H9 (cell line): ENCODE measurements around the gene SCYGR6. TPM values are rescaled to one million over a fixed set of nuclear protein-coding genes. Genes with fewer than 3 reads are reported as not detected.

Experiments used
- DNase-seq: peaks from one replicate; pipeline ENCODE4 v3.0.0-alpha.2; 2017
- H2AFZ ChIP-seq: one replicate; pipeline ENCODE4 v1.6.1; 2013; ENCODE audit warnings: mild to moderate bottlenecking, low read length, control low read depth, moderate library complexity
- H2AK5ac ChIP-seq: 2 replicates; pipeline ENCODE4 v1.6.1; 2013; ENCODE audit warnings: low read length, control low read depth, mixed read lengths; ENCODE audit not compliant: insufficient read length
- H2BK120ac ChIP-seq: one replicate; pipeline ENCODE4 v1.6.1; 2013; ENCODE audit warnings: low read depth, mild to moderate bottlenecking, low read length, control low read depth, inconsistent platforms; ENCODE audit not compliant: poor library complexity, severe bottlenecking
- H2BK12ac ChIP-seq: 2 replicates; pipeline ENCODE4 v1.6.1; 2013; ENCODE audit warnings: low read length, control low read depth, mixed read lengths, low read depth; ENCODE audit not compliant: insufficient read length
- H2BK15ac ChIP-seq: 2 replicates; pipeline ENCODE4 v1.6.1; 2013; ENCODE audit warnings: low read depth, low read length, control low read depth
- H2BK20ac ChIP-seq: one replicate; pipeline ENCODE4 v1.6.1; 2013; ENCODE audit warnings: low read depth, mild to moderate bottlenecking, low read length, control low read depth, inconsistent platforms; ENCODE audit not compliant: poor library complexity, severe bottlenecking
- H2BK5ac ChIP-seq: 2 replicates; pipeline ENCODE4 v1.6.1; 2013; ENCODE audit warnings: low read length, control low read depth, mixed read lengths; ENCODE audit not compliant: insufficient read length
- H3K14ac ChIP-seq: 2 replicates; pipeline ENCODE4 v1.6.1; 2013; ENCODE audit warnings: low read length, control low read depth; ENCODE audit not compliant: insufficient read depth
- H3K18ac ChIP-seq: 2 replicates; pipeline ENCODE4 v1.6.1; 2013; ENCODE audit warnings: low read depth, mild to moderate bottlenecking, mixed read lengths, low read length, control low read depth; ENCODE audit not compliant: insufficient read length
- H3K23ac ChIP-seq: 2 replicates; pipeline ENCODE4 v1.6.1; 2013; ENCODE audit warnings: low read length, control low read depth, mixed read lengths, low read depth; ENCODE audit not compliant: insufficient read length
- H3K23me2 ChIP-seq: 2 replicates; pipeline ENCODE4 v1.6.1; 2013; ENCODE audit warnings: low read depth, mild to moderate bottlenecking, mixed read lengths, low read length, control low read depth; ENCODE audit not compliant: insufficient read length, poor library complexity, severe bottlenecking
- H3K27ac ChIP-seq: 2 replicates; pipeline ENCODE4 v1.5.1; 2013; ENCODE audit warnings: low read length, control low read depth, mixed read lengths, low read depth; ENCODE audit not compliant: insufficient read length
- H3K27me3 ChIP-seq: 2 replicates; pipeline ENCODE4 v1.6.1; 2013; ENCODE audit warnings: low read length, control low read depth, inconsistent platforms; ENCODE audit not compliant: insufficient read depth
- H3K4ac ChIP-seq: 2 replicates; pipeline ENCODE4 v1.6.1; 2013; ENCODE audit warnings: low read depth, mild to moderate bottlenecking, control low read depth, inconsistent platforms, low read length, moderate library complexity
- H3K4me1 ChIP-seq: 2 replicates; pipeline ENCODE4 v1.6.1; 2013; ENCODE audit warnings: low read length, control low read depth, inconsistent platforms; ENCODE audit not compliant: insufficient read depth
- H3K4me2 ChIP-seq: 2 replicates; pipeline ENCODE4 v1.6.1; 2013; ENCODE audit warnings: low read length, control low read depth, mixed read lengths; ENCODE audit not compliant: insufficient read length, insufficient read depth
- H3K56ac ChIP-seq: 2 replicates; pipeline ENCODE4 v1.6.1; 2013; ENCODE audit warnings: low read depth, mild to moderate bottlenecking, mixed read lengths, low read length, control low read depth; ENCODE audit not compliant: insufficient read length
- H3K79me1 ChIP-seq: 2 replicates; pipeline ENCODE4 v1.6.1; 2013; ENCODE audit warnings: low read depth, mild to moderate bottlenecking, moderate library complexity, low read length, control low read depth, inconsistent platforms; ENCODE audit not compliant: insufficient read depth, poor library complexity, severe bottlenecking
- H3K79me2 ChIP-seq: 2 replicates; pipeline ENCODE4 v1.6.1; 2013; ENCODE audit warnings: low read length, control low read depth, inconsistent platforms; ENCODE audit not compliant: insufficient read depth
- H3K9ac ChIP-seq: 2 replicates; pipeline ENCODE4 v1.6.1; 2013; ENCODE audit warnings: low read length, control low read depth, mixed read lengths; ENCODE audit not compliant: insufficient read length; ENCODE audit errors: extremely low read depth
- H3K9me3 ChIP-seq: one replicate; pipeline ENCODE4 v1.6.1; 2013; ENCODE audit warnings: low read depth, low read length, inconsistent platforms; ENCODE audit not compliant: control insufficient read depth
- H3T11ph ChIP-seq: one replicate; pipeline ENCODE4 v1.6.1; 2013; ENCODE audit warnings: mild to moderate bottlenecking, low read length, control low read depth, inconsistent platforms
- H4K20me1 ChIP-seq: one replicate; pipeline ENCODE4 v1.6.1; 2013; ENCODE audit not compliant: control insufficient read depth, insufficient read length, insufficient read depth
- H4K5ac ChIP-seq: 2 replicates; pipeline ENCODE4 v1.6.1; 2013; ENCODE audit warnings: low read depth, mild to moderate bottlenecking, mixed read lengths, low read length, control low read depth; ENCODE audit not compliant: insufficient read length
- H4K8ac ChIP-seq: replicated peaks from 2 replicates; pipeline ENCODE4 v1.6.1; 2013; ENCODE audit warnings: low read length, control low read depth, mixed read lengths, low read depth; ENCODE audit not compliant: insufficient read length
- H4K91ac ChIP-seq: 2 replicates; pipeline ENCODE4 v1.6.1; 2013; ENCODE audit warnings: low read depth, mild to moderate bottlenecking, moderate library complexity, mixed read lengths, low read length, control low read depth; ENCODE audit not compliant: insufficient read length
- H3K27ac Mint-ChIP-seq, 3 experiments: 2 replicates in 2 of 3; 3 replicates in 1 of 3; pipeline ENCODE4 v1.8.0; 2020 to 2021; ENCODE audit warnings: mixed read lengths in 3 of 3, mild to moderate bottlenecking in 1 of 3, moderate library complexity in 1 of 3
- H3K27me3 Mint-ChIP-seq: 2 replicates; pipeline ENCODE4 v1.8.0; 2021; ENCODE audit warnings: low read depth, mild to moderate bottlenecking, moderate library complexity, mixed read lengths
- H3K36me3 Mint-ChIP-seq, 3 experiments: 2 replicates in 2 of 3; 3 replicates in 1 of 3; pipeline ENCODE4 v1.8.0; 2020 to 2021; ENCODE audit warnings: low read depth in 3 of 3, mixed read lengths in 3 of 3; ENCODE audit not compliant: insufficient read depth in 1 of 3
- H3K4me1 Mint-ChIP-seq, 2 experiments: 2 replicates each; pipeline ENCODE4 v1.8.0; 2020; ENCODE audit warnings: mixed read lengths in 2 of 2
- H3K4me3 Mint-ChIP-seq, 2 experiments: 2 replicates in 1 of 2; 3 replicates in 1 of 2; pipeline ENCODE4 v1.8.0; 2020 to 2021; ENCODE audit warnings: mild to moderate bottlenecking in 2 of 2, mixed read lengths in 2 of 2, moderate library complexity in 1 of 2
- H3K9me3 Mint-ChIP-seq, 2 experiments: 2 replicates in 1 of 2; 3 replicates in 1 of 2; pipeline ENCODE4 v1.8.0; 2020; ENCODE audit warnings: mild to moderate bottlenecking in 2 of 2, mixed read lengths in 2 of 2, moderate library complexity in 1 of 2
- CTCF ChIP-seq: fragments of 200-600 bp; sonication (generic); conservative IDR thresholded peaks from 3 replicates; pipeline ENCODE4 v1.8.0; 2021; ENCODE audit warnings: antibody characterized with exemption, mild to moderate bottlenecking
- WGBS: extraction: QIAGEN DNeasy Blood & Tissue Kit; methylation state at CpG from one replicate; pipeline ENCODE4 v1.1.7; 2013; ENCODE audit warnings: missing lambda C conversion rate, low lambda C conversion rate, mixed read lengths; ENCODE audit not compliant: insufficient read length; ENCODE audit errors: extremely low coverage; 5-methylcytosine and 5-hydroxymethylcytosine counted together
- total RNA-seq: library from RNA; stranded (reverse); gene quantifications from 2 replicates; pipeline ENCODE4 v1.2.1, GENCODE V29; 2021

Gene SCYGR6
- total RNA-seq, 1 experiment from 2014 or later, result not detected

- Histone ChIP-seq H3K9me3 (no peaks in the 10 kb centered on the region), H2BK15ac (no peak overlapping the region), H4K20me1 (no peaks in the 10 kb centered on the region), H3K9ac (no peak overlapping the region), H2BK20ac (no peak overlapping the region), H3K18ac (no peak overlapping the region), H4K91ac (no peak overlapping the region), H3K56ac (no peak overlapping the region), H3K23me2 (no peaks in the 10 kb centered on the region), H3K14ac (no peak overlapping the region), H2BK12ac (no peak overlapping the region), H3K4me1 (no peaks in the 10 kb centered on the region), H3T11ph (no peak overlapping the region), H3K79me1 (no peaks in the 10 kb centered on the region), H4K5ac (no peak overlapping the region), H3K27ac (no peak overlapping the region), H2AFZ (no peak overlapping the region), H3K27me3 (no peaks in the 10 kb centered on the region), H4K8ac (no peak overlapping the region), H2BK5ac (no peak overlapping the region), H3K4ac (no peak overlapping the region), H3K79me2 (no peaks in the 10 kb centered on the region), H2BK120ac (no peak overlapping the region), H3K23ac (no peak overlapping the region), H2AK5ac (no peak overlapping the region), H3K4me2 (no peak overlapping the region)
- Mint-ChIP-seq H3K4me1 (peaks cover 0 to 8% of the 10 kb centered on the region in 2 experiments; a peak in 2 of 4 replicates), H3K9me3 (no peaks in the 10 kb centered on the region; a peak in 1 of 5 replicates), H3K36me3 (peaks cover 0 to 8% (median 5%) of the 10 kb centered on the region in 3 experiments; a peak in 5 of 7 replicates), H3K4me3 (no peak overlapping the region), H3K27ac (no peak overlapping the region), H3K27me3 (no peaks in the 10 kb centered on the region)
- TF ChIP-seq CTCF, result no peak
- WGBS, result no CpG with 5 or more reads among the region's 3 CpGs
- DNase-seq, result no peak
Observed at GRCh38 chr2:227701556-227701955, 23.0 kb downstream of the SCYGR6 start.
